AML-193 (cell line): ENCODE results near the gene ABR.
A peak's percentile ranks its signal among the peaks of the same experiment; 100 is the strongest.
"Not testable (repeated sequence)": the region's sequence is repeated elsewhere in the genome, so short reads cannot be mapped to it uniquely, and the experiment has no call there.

Experiments
- DNase-seq, 2 experiments: peaks; one replicate each; lab custom pipeline; 2025; lab: John Stamatoyannopoulos, UW

Gene ABR

GRCh38 chr17:1147664-1148063 lies 32.1 kb downstream of the ABR start:
- DNase-seq = no peak

- DNase-seq = no peak
Observed at GRCh38 chr17:1146561-1147265, 33.1 kb downstream of the ABR start.

GRCh38 chr17:1145311-1145986 lies 34.3 kb downstream of the ABR start:
- DNase-seq = no peak

- no peak for DNase-seq
Observed at GRCh38 chr17:1144162-1144561, 35.6 kb downstream of the ABR start.

GRCh38 chr17:1143573-1143972 lies 36.2 kb downstream of the ABR start:
- DNase-seq = no peak

GRCh38 chr17:1142561-1142971 lies 37.2 kb downstream of the ABR start:
- DNase-seq = no peak

GRCh38 chr17:1137465-1137894 lies 42.3 kb downstream of the ABR start:
- no peak for DNase-seq

GRCh38 chr17:1136748-1137147 lies 43.0 kb downstream of the ABR start:
- DNase-seq = no peak

GRCh38 chr17:1134634-1135324 lies 45.0 kb downstream of the ABR start:
- DNase-seq = no peak

- DNase-seq = no peak
Observed at GRCh38 chr17:1130191-1130590, 49.6 kb downstream of the ABR start.

GRCh38 chr17:1128463-1128862 lies 51.3 kb downstream of the ABR start:
- not testable (repeated sequence) for DNase-seq

GRCh38 chr17:1126801-1127550 lies 52.8 kb downstream of the ABR start:
- DNase-seq = no peak

- DNase-seq = no peak
Observed at GRCh38 chr17:1126250-1126797, 53.5 kb downstream of the ABR start.

- no peak for DNase-seq
Observed at GRCh38 chr17:1125788-1126145, 54.0 kb downstream of the ABR start.

- DNase-seq = no peak
Observed at GRCh38 chr17:1124896-1125787, 54.6 kb downstream of the ABR start.

GRCh38 chr17:1123921-1124715 lies 55.7 kb downstream of the ABR start:
- no peak for DNase-seq

GRCh38 chr17:1123393-1123831 lies 56.4 kb downstream of the ABR start:
- no peak for DNase-seq

- DNase-seq = peak; percentile 2 to 12
Observed at GRCh38 chr17:1122533-1123392, 57.0 kb downstream of the ABR start.

- DNase-seq = not testable (repeated sequence)
Observed at GRCh38 chr17:1121442-1121817, 58.4 kb downstream of the ABR start.
